ENCODE measurements around the gene UBL4B.

The UBL4B gene

GRCh38 chr1:110158261-110158660, 46.0 kb downstream of the UBL4B start:
- no peak for DNase-seq (ENCODE audit: low read depth)

- DNase-seq (ENCODE audit: low read depth), result no peak
These were observed 46.9 kb downstream of the UBL4B start for GRCh38 chr1:110159168-110159567.

GRCh38 chr1:110160538-110161100, 48.4 kb downstream of the UBL4B start:
- DNase-seq (ENCODE audit: low read depth), result no peak

GRCh38 chr1:110161165-110161564, 48.9 kb downstream of the UBL4B start:
- no peak for DNase-seq (ENCODE audit: low read depth)

- DNase-seq (ENCODE audit: low read depth), result no peak
These were observed 49.6 kb downstream of the UBL4B start for GRCh38 chr1:110161849-110162248.

Measured in activated gamma-delta T cell treated with anti-CD3 and anti-CD28 coated beads, Interleukin-2, amount 50 U/mL, for 16 hours (primary cell).